Nephron progenitor cell (in vitro differentiated cells): ENCODE data around the gene PTPRQ.
"Not testable (repeated sequence)": the region's sequence is repeated elsewhere in the genome, so short reads cannot be mapped to it uniquely, and the experiment has no call there.

Source experiments
- DNase-seq: peaks from one replicate; pipeline ENCODE4 v3.0.0; 2021
- H3K27ac Mint-ChIP-seq: 2 replicates; pipeline ENCODE4 v1.8.0; 2021; ENCODE audit warnings: mild to moderate bottlenecking, moderate library complexity, mixed read lengths
- H3K27me3 Mint-ChIP-seq: 2 replicates; pipeline ENCODE4 v1.8.0; 2021; ENCODE audit warnings: mild to moderate bottlenecking, low read depth, mixed read lengths; ENCODE audit not compliant: poor library complexity
- H3K36me3 Mint-ChIP-seq: 2 replicates; pipeline ENCODE4 v1.8.0; 2021; ENCODE audit warnings: low read depth, mixed read lengths
- H3K4me1 Mint-ChIP-seq: 2 replicates; pipeline ENCODE4 v1.8.0; 2021; ENCODE audit warnings: mixed read lengths
- H3K4me3 Mint-ChIP-seq: 2 replicates; pipeline ENCODE4 v1.8.0; 2021; ENCODE audit warnings: mild to moderate bottlenecking, moderate library complexity, mixed read lengths
- H3K9me3 Mint-ChIP-seq: 2 replicates; pipeline ENCODE4 v1.8.0; 2021; ENCODE audit warnings: mild to moderate bottlenecking, moderate library complexity, mixed read lengths
- TF ChIP-seq, protein P1 (sequence below): fragments of 200-600 bp; sonication (generic); IDR thresholded peaks from 2 replicates; pipeline ENCODE4 v1.5.0; 2021; ENCODE audit warnings: antibody characterized with exemption

PTPRQ gene

DNA sequence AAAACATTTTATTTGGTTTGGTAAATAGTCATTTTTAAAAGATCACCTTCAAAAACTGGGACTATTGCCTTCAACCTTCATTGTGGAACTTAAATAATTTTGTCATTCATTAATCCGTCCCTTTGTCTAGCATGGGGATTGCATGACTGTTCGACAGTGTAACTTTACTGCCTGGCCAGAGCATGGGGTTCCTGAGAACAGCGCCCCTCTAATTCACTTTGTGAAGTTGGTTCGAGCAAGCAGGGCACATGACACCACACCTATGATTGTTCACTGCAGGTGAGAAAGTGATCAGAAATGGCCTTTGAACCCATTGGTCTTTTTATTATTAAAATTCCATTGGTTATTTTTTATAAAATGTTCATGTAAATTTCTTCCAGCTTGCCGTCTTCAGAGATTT lies 226.2 kb downstream of the PTPRQ start:
- Mint-ChIP-seq H3K36me3 (no peaks in the 10 kb centered on the region), H3K27ac (no peak overlapping the region), H3K27me3 (peaks cover 4% of the 10 kb centered on the region), H3K9me3 (no peaks in the 10 kb centered on the region), H3K4me1 (no peaks in the 10 kb centered on the region), H3K4me3 (no peak overlapping the region)
- TF ChIP-seq, protein P1, sequence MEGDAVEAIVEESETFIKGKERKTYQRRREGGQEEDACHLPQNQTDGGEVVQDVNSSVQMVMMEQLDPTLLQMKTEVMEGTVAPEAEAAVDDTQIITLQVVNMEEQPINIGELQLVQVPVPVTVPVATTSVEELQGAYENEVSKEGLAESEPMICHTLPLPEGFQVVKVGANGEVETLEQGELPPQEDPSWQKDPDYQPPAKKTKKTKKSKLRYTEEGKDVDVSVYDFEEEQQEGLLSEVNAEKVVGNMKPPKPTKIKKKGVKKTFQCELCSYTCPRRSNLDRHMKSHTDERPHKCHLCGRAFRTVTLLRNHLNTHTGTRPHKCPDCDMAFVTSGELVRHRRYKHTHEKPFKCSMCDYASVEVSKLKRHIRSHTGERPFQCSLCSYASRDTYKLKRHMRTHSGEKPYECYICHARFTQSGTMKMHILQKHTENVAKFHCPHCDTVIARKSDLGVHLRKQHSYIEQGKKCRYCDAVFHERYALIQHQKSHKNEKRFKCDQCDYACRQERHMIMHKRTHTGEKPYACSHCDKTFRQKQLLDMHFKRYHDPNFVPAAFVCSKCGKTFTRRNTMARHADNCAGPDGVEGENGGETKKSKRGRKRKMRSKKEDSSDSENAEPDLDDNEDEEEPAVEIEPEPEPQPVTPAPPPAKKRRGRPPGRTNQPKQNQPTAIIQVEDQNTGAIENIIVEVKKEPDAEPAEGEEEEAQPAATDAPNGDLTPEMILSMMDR, result no peak
- no peak for DNase-seq

DNA sequence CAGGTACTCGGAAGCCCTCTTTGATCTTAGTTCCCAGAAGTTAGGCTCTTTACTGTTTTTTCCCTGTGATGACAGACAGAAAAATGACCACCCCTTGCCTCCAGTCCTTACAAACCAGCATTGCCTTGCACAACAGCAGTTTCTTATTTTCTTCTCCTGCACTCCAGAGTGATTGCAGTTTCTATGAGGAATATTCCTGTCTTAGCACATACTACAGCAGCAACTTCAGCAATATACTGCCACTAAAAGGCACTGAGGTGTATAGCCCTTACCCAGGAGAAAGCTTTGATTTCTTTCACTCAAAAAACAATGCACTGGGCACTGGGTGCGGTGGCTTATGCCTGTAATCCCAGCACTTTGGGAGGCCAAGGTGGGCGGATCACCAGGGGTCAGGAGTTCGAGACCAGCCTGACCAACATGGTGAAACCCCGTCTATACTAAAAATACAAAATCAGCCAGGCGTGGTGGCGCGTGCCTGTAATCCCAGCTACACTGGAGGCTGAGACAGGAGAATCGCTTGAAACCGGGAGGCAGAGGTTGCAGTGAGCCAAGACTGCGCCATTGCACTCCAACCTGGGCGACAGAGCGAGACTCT lies 232.1 kb downstream of the PTPRQ start:
- not testable (repeated sequence) for DNase-seq, H3K36me3 Mint-ChIP-seq, H3K27me3 Mint-ChIP-seq, H3K9me3 Mint-ChIP-seq, H3K4me3 Mint-ChIP-seq, H3K4me1 Mint-ChIP-seq
- H3K27ac Mint-ChIP-seq, result peak overlapping the region; percentile 70

DNA sequence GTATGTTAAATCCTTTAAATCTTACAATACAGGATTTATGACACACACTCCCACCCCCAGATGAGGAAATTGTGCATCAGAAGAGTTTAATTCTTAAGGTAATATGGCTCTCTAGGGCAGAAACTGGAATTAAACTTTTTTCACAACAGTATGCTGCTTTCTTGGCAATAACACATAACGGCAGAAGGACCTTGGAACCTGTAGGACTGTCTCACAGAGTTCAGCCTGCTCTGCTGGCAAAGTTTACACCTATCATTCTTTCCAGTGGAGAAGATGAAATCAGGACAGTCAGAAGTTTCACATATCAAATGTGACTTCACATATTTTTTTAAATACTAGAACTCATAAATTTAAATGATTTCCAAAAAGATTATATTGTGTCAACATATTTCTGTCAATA lies 232.8 kb downstream of the PTPRQ start:
- Mint-ChIP-seq H3K4me1 (peaks cover 5% of the 10 kb centered on the region), H3K4me3 (no peak overlapping the region), H3K36me3 (no peaks in the 10 kb centered on the region), H3K27ac (no peak overlapping the region), H3K9me3 (no peaks in the 10 kb centered on the region), H3K27me3 (peaks cover 2% of the 10 kb centered on the region)
- DNase-seq, result no peak
- TF ChIP-seq, protein P1, result no peak

DNA sequence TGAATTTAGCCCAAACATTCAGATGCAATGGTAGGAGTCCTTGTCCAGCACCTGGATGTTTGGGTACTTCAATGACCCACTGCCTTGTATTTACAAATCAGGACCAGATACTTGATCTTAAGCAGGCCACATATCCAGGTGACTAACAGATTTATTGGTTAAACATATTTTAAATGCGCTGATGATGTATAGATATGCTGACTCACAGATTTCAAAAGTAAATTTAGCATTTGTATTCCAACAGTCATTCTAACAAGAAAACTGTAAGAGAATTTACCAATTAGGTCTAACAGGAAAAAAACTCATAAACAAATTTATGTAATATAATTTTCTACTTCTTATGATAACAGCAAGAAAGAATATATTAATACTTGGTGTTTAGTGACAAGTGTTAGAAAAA lies 234.0 kb downstream of the PTPRQ start:
- TF ChIP-seq, protein P1, result no peak
- peaks cover 5% of the 10 kb centered on the region for H3K4me1 Mint-ChIP-seq
- H3K27me3 Mint-ChIP-seq, result peaks cover 3% of the 10 kb centered on the region
- no peak for DNase-seq
- no peaks in the 10 kb centered on the region for H3K9me3 Mint-ChIP-seq
- H3K4me3 Mint-ChIP-seq, result no peak overlapping the region
- H3K27ac Mint-ChIP-seq, result no peak overlapping the region
- no peaks in the 10 kb centered on the region for H3K36me3 Mint-ChIP-seq

DNA sequence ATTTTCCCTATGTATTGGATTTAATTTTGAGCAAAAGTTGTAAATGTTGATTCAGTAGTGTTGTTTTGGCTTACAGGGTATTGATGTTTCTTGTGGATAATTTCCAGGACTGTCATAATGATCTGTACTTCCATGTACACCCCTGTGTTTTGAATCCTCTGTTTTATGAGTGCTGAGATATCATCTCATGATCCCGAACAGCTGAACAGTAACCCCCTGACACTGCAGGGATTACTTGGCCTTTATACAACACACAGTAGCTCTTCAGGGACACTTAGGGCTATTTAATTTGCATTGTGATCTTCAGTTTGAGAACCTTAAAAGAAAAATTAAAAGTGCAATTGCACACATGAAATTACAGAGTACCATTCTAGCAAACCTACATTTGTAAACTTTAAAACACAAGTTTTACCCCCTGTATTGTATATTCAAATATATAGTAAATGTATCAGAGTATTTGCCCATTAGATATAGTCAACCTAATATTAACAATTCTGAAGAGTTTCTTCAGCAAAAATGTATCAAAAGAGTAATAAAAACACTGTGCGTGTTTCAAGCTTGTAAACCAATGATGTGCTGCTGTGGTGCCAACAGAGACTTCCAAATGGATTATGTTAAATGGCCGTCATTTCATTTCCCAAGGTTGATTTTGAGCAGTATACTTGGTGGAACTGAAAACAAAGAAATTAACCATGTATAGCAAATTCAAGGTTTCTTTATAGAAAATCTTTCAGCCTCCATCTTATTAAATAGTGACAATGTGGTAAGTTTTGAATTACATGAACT lies 235.5 kb downstream of the PTPRQ start:
- peaks cover 5% of the 10 kb centered on the region for H3K4me1 Mint-ChIP-seq
- H3K36me3 Mint-ChIP-seq, result no peaks in the 10 kb centered on the region
- no peaks in the 10 kb centered on the region for H3K9me3 Mint-ChIP-seq
- TF ChIP-seq, protein P1, result no peak
- H3K27me3 Mint-ChIP-seq, result peaks cover 3% of the 10 kb centered on the region
- DNase-seq, result no peak
- H3K4me3 Mint-ChIP-seq, result no peak overlapping the region
- H3K27ac Mint-ChIP-seq, result no peak overlapping the region

DNA sequence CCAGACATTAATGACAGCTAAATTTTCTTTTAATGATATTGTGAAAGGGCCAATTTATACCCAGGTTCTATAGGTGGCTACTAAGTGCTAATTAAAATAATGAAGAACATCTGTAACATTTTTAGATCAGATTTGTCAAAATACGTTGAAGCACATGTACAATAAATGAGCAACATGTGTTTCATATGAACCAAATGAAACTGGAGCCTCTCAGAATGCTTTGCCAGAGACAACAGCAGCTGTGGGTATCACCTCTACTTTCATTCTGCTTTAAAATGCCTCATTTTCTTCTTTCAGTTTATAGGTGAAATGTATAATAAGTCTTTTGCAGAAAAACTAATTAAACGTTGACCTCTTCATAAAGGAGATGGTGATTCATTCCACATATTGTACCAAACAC lies 237.3 kb downstream of the PTPRQ start:
- no peaks in the 10 kb centered on the region for H3K9me3 Mint-ChIP-seq
- no peaks in the 10 kb centered on the region for H3K36me3 Mint-ChIP-seq
- TF ChIP-seq, protein P1, result no peak

More for the DNA sequence above, 237.3 kb downstream of the PTPRQ start:
- no peaks in the 10 kb centered on the region for H3K4me1 Mint-ChIP-seq
- peaks cover 3% of the 10 kb centered on the region for H3K27me3 Mint-ChIP-seq
- H3K27ac Mint-ChIP-seq, result no peak overlapping the region
- DNase-seq, result no peak
- H3K4me3 Mint-ChIP-seq, result no peak overlapping the region
